CD14-positive monocyte (primary cell): ENCODE data around the gene KCNH1. TPM values are rescaled to one million over a fixed set of nuclear protein-coding genes. Genes with fewer than 3 reads are reported as not detected.

Experiments
- DNase-seq, 3 donors: peaks; one replicate each; pipeline ENCODE4 v3.0.0-alpha.2; 2011 to 2022
- H2AFZ ChIP-seq: 2 replicates; pipeline ENCODE4 v1.6.0; 2012; ENCODE audit warnings: mild to moderate bottlenecking, low read depth, low read length, inconsistent platforms; ENCODE audit not compliant: insufficient read depth, poor library complexity, severe bottlenecking
- H3K27ac ChIP-seq, 2 donors: 1 replicate in 1 of 2; 2 replicates in 1 of 2; pipeline ENCODE4 v1.5.1; 2012 to 2013; ENCODE audit warnings: low read length in 2 of 2, control low read depth in 1 of 2, inconsistent platforms in 1 of 2, low read depth in 1 of 2, mild to moderate bottlenecking in 1 of 2
- H3K27me3 ChIP-seq, 2 donors: one replicate each; pipeline versions ENCODE4 v1.6.0 to v1.6.1; 2011 to 2013; ENCODE audit warnings: low read length in 2 of 2; ENCODE audit not compliant: control insufficient read depth in 2 of 2, insufficient read depth in 2 of 2
- H3K36me3 ChIP-seq, 2 donors: replicated peaks in 1 of 2; 1 replicate in 1 of 2; 2 replicates in 1 of 2; pipeline versions ENCODE4 v1.5.1 to v1.6.1; 2012 to 2013; ENCODE audit warnings: low read length in 2 of 2, control low read depth in 1 of 2, inconsistent platforms in 1 of 2, mild to moderate bottlenecking in 1 of 2; ENCODE audit not compliant: insufficient read depth in 2 of 2, control insufficient read depth in 1 of 2
- H3K4me1 ChIP-seq, 2 donors: 1 replicate in 1 of 2; 2 replicates in 1 of 2; pipeline versions ENCODE4 v1.5.1 to v1.6.1; 2012 to 2013; ENCODE audit warnings: low read length in 2 of 2, control low read depth in 1 of 2, inconsistent platforms in 1 of 2, mild to moderate bottlenecking in 1 of 2, moderate library complexity in 1 of 2; ENCODE audit not compliant: insufficient read depth in 2 of 2, control insufficient read depth in 1 of 2
- H3K4me2 ChIP-seq: replicated peaks from 2 replicates; pipeline ENCODE3; 2012; ENCODE audit warnings: low read length, moderate library complexity, mild to moderate bottlenecking; ENCODE audit not compliant: poor library complexity, severe bottlenecking; ENCODE audit errors: extremely low read depth
- H3K4me3 ChIP-seq, 3 experiments: fragments of 200-600 bp in 1 of 3; sonication (generic) in 1 of 3; replicated peaks in 1 of 3; 1 replicate in 2 of 3; 2 replicates in 1 of 3; pipeline ENCODE4 v1.5.1; 2011 to 2013; ENCODE audit warnings: low read length in 3 of 3, mild to moderate bottlenecking in 3 of 3, control low read depth in 2 of 3, low read depth in 2 of 3, inconsistent platforms in 1 of 3, moderate library complexity in 1 of 3
- H3K79me2 ChIP-seq: 2 replicates; pipeline ENCODE4 v1.6.0; 2012; ENCODE audit warnings: mild to moderate bottlenecking, control low read depth, inconsistent platforms, low read length, moderate library complexity; ENCODE audit not compliant: insufficient read depth
- H3K9ac ChIP-seq: 2 replicates; pipeline ENCODE4 v1.6.0; 2017; ENCODE audit warnings: low read length, mild to moderate bottlenecking; ENCODE audit not compliant: insufficient read depth, poor library complexity, severe bottlenecking
- H3K9me3 ChIP-seq, 2 donors: replicated peaks in 1 of 2; 1 replicate in 1 of 2; 2 replicates in 1 of 2; pipeline versions ENCODE4 v1.5.1 to v1.6.1; 2012 to 2013; ENCODE audit warnings: low read length in 2 of 2, control low read depth in 1 of 2; ENCODE audit not compliant: control insufficient read depth in 1 of 2, insufficient read depth in 1 of 2
- H4K20me1 ChIP-seq: 2 replicates; pipeline ENCODE4 v1.6.0; 2012; ENCODE audit warnings: mild to moderate bottlenecking, low read length, control low read depth, moderate library complexity; ENCODE audit not compliant: insufficient read depth
- H3K27ac Mint-ChIP-seq, 7 donors: one replicate each; pipeline ENCODE4 v1.8.0; 2020; ENCODE audit warnings: mild to moderate bottlenecking in 7 of 7, mixed read lengths in 7 of 7, moderate library complexity in 6 of 7, inconsistent platforms in 2 of 7
- H3K27me3 Mint-ChIP-seq, 3 donors: one replicate each; pipeline ENCODE4 v1.8.0; 2021 to 2022; ENCODE audit warnings: low read depth in 3 of 3, mild to moderate bottlenecking in 3 of 3, mixed read lengths in 3 of 3, moderate library complexity in 3 of 3, inconsistent platforms in 1 of 3
- H3K36me3 Mint-ChIP-seq, 2 donors: one replicate each; pipeline ENCODE4 v1.8.0; 2020; ENCODE audit warnings: mixed read lengths in 2 of 2, inconsistent platforms in 1 of 2, mild to moderate bottlenecking in 1 of 2
- H3K4me1 Mint-ChIP-seq: one replicate; pipeline ENCODE4 v1.8.0; 2020; ENCODE audit warnings: mild to moderate bottlenecking, mixed read lengths
- H3K4me3 Mint-ChIP-seq, 2 donors: one replicate each; pipeline ENCODE4 v1.8.0; 2020; ENCODE audit warnings: mild to moderate bottlenecking in 2 of 2, mixed read lengths in 2 of 2, moderate library complexity in 1 of 2
- H3K9me3 Mint-ChIP-seq, 7 donors: one replicate each; pipeline ENCODE4 v1.8.0; 2020 to 2022; ENCODE audit warnings: mixed read lengths in 7 of 7, mild to moderate bottlenecking in 6 of 7, moderate library complexity in 6 of 7, inconsistent platforms in 2 of 7
- CTCF ChIP-seq: fragments of 200-600 bp; IDR thresholded peaks from one replicate; pipeline ENCODE4 v1.8.0; 2022; ENCODE audit warnings: antibody characterized with exemption, mild to moderate bottlenecking
- WGBS: methylation state at CpG from one replicate; pipeline ENCODE4 v1.1.5; 2013; ENCODE audit warnings: missing lambda C conversion rate; ENCODE audit not compliant: insufficient coverage; 5-methylcytosine and 5-hydroxymethylcytosine counted together
- intact Hi-C, 2 donors: fragments of 100-400 bp; cut with micrococcal nuclease; formaldehyde crosslinking; loops; one replicate each; pipeline versions ENCODE4 v1.15.0 to v1.15.1; 2023
- polyA plus RNA-seq, 3 donors: library from polyadenylated mRNA; depleted of rRNA in 1 of 3; unstranded in 2 of 3; stranded (reverse) in 1 of 3; fragments of 300-500 nt in 2 of 3; fragments of >200 nt in 1 of 3; fragmentation: Illumina TruSeq in 2 of 3; gene quantifications; 1 replicate in 2 of 3; 2 replicates in 1 of 3; pipeline ENCODE4 v1.2.3, GENCODE V29; 2012 to 2021

KCNH1 gene
- polyA plus RNA-seq, 3 donors = not detected

GRCh38 chr1:211145944-211146343 is 12.0 kb upstream of the KCNH1 start:
- Histone ChIP-seq H3K4me1 (no peaks in the 10 kb centered on the region), H3K4me3 (no peak overlapping the region)
- 42% methylated on average over 4 of the region's 4 CpGs for WGBS

GRCh38 chr1:211135342-211135950 is 1.5 kb upstream of the KCNH1 start:
- Histone ChIP-seq H3K9ac (no peak overlapping the region), H3K4me2 (no peak overlapping the region), H3K27me3 (peaks cover 48 to 54% of the 10 kb centered on the region in 2 donors), H3K9me3 (peaks cover 0 to 7% of the 10 kb centered on the region in 2 donors), H3K4me1 (peaks cover 4 to 11% of the 10 kb centered on the region in 2 donors), H3K4me3 (no peak overlapping the region), H3K79me2 (no peaks in the 10 kb centered on the region), H3K36me3 (no peaks in the 10 kb centered on the region), H3K27ac (no peak overlapping the region), H2AFZ (no peak overlapping the region), H4K20me1 (no peaks in the 10 kb centered on the region)
- Mint-ChIP-seq H3K27me3 (peaks cover 40 to 66% (median 42%) of the 10 kb centered on the region in 3 donors), H3K9me3 (peaks cover 0 to 8% (median 0%) of the 10 kb centered on the region in 7 donors), H3K4me3 (peak overlapping the region in 1 of 2 donors; percentile 73), H3K27ac (no peak overlapping the region), H3K36me3 (peaks cover 0 to 2% of the 10 kb centered on the region in 2 donors), H3K4me1 (peaks cover 5% of the 10 kb centered on the region)
- intact Hi-C loops = loop anchor here in 1 of 2 donors (10.0 kb wide), 2 partner anchors 551 to 731 kb away; no protein-coding TSS in a partner anchor
- peak in 1 of 3 donors; percentile 5 for DNase-seq
- WGBS = no CpG with 5 or more reads among the region's 5 CpGs
- peak; percentile 39 for TF ChIP-seq CTCF

More at GRCh38 chr1:211145944-211146343, 12.0 kb upstream of the KCNH1 start:
- Mint-ChIP-seq H3K27me3 (peaks cover 2 to 4% (median 3%) of the 10 kb centered on the region in 3 donors), H3K27ac (no peak overlapping the region), H3K4me3 (no peak overlapping the region), H3K4me1 (no peaks in the 10 kb centered on the region), H3K9me3 (peaks cover 0 to 5% (median 0%) of the 10 kb centered on the region in 7 donors), H3K36me3 (no peaks in the 10 kb centered on the region)
- TF ChIP-seq CTCF = no peak
- Histone ChIP-seq H3K4me2 (no peak overlapping the region), H3K9me3 (no peaks in the 10 kb centered on the region), H3K36me3 (no peaks in the 10 kb centered on the region), H3K9ac (no peak overlapping the region), H3K27me3 (no peaks in the 10 kb centered on the region), H3K27ac (no peak overlapping the region), H3K79me2 (no peaks in the 10 kb centered on the region), H2AFZ (no peak overlapping the region), H4K20me1 (no peaks in the 10 kb centered on the region)
- intact Hi-C loops = no loop called here
- DNase-seq = no peak
